A549 (cell line): ENCODE results near the gene COL12A1. TPM values are rescaled to one million over a fixed set of nuclear protein-coding genes. Genes with fewer than 3 reads are reported as not detected.

Experiments used
- ATAC-seq, 2 experiments: fragments of 200-7000 bp in 1 of 2; fragments of >200 bp in 1 of 2; cut with Nextera tagmentation in 1 of 2; cut with Tn5 transposase in 1 of 2; 3 replicates each; pipeline versions ENCODE4 v1.8.0 to v1.9.1; 2018 to 2020; ENCODE audit warnings: mild to moderate bottlenecking in 1 of 2, moderate library complexity in 1 of 2
- CTCF ChIA-PET: fragments of 300-600 bp; sonication (Branson Sonifier 250); formaldehyde crosslinking; extraction: SDS; loops from one replicate; lab custom pipeline; 2021; ENCODE audit warnings: antibody characterized with exemption, inconsistent platforms; lab: Yijun Ruan, JAX
- POLR2A ChIA-PET: fragments of 350-600 bp; formaldehyde crosslinking; extraction: SDS; loops from one replicate; lab custom pipeline; 2021; ENCODE audit warnings: antibody characterized with exemption, inconsistent platforms; lab: Yijun Ruan, JAX
- DNase-seq, 2 experiments: peaks; one replicate each; pipeline versions ENCODE4 v3.0.0 to v3.0.0-alpha.2; 2011 to 2016; ENCODE audit warnings: low read depth in 1 of 2, low spot score in 1 of 2
- FAIRE-seq: peaks from 2 replicates; lab custom pipeline; 2011; peaks lifted over from hg19 to GRCh38; lab: Jason Lieb, UNC
- H3K27ac ChIP-seq, 2 experiments: fragments of >200 bp; sonication (Bioruptor Twin); formaldehyde crosslinking; 3 replicates each; pipeline ENCODE4 v1.5.1; 2016 to 2017
- H3K4me1 ChIP-seq: fragments of >200 bp; sonication (Bioruptor Twin); formaldehyde crosslinking; 3 replicates; pipeline ENCODE4 v1.6.1; 2016
- H3K4me2 ChIP-seq: fragments of >200 bp; sonication (Bioruptor Twin); formaldehyde crosslinking; 3 replicates; pipeline ENCODE4 v1.6.1; 2016
- H3K4me3 ChIP-seq: fragments of >200 bp; sonication (Bioruptor Twin); formaldehyde crosslinking; 3 replicates; pipeline ENCODE4 v1.5.1; 2016
- H3K9me3 ChIP-seq: fragments of >200 bp; sonication (Bioruptor Twin); formaldehyde crosslinking; 3 replicates; pipeline ENCODE4 v1.6.1; 2016
- BHLHE40 ChIP-seq: IDR thresholded peaks from 2 replicates; pipeline ENCODE4 v1.6.1; 2012; ENCODE audit warnings: low read depth, low read length, inconsistent platforms
- CBX2 ChIP-seq: fragments of 200-600 bp; sonication (generic); IDR thresholded peaks from 2 replicates; pipeline ENCODE4 v1.6.1; 2016; ENCODE audit warnings: low read depth, mild to moderate bottlenecking, borderline replicate concordance
- CHD2 ChIP-seq: fragments of 150-350 bp; IDR thresholded peaks from 2 replicates; pipeline ENCODE4 v1.6.1; 2014; ENCODE audit warnings: low read length; ENCODE audit not compliant: partially characterized antibody
- CHD4 ChIP-seq: fragments of 200-600 bp; sonication (generic); IDR thresholded peaks from 2 replicates; pipeline ENCODE4 v1.6.1; 2016; ENCODE audit warnings: antibody characterized with exemption, mild to moderate bottlenecking, borderline replicate concordance
- EHF ChIP-seq: fragments of 250-450 bp; sonication (Bioruptor Pico); IDR thresholded peaks from 2 replicates; pipeline ENCODE4 v1.5.0; 2020; ENCODE audit warnings: mild to moderate bottlenecking
- EHMT2 ChIP-seq: fragments of 200-600 bp; sonication (generic); IDR thresholded peaks from 2 replicates; pipeline ENCODE4 v1.6.1; 2016; ENCODE audit warnings: antibody characterized with exemption, low read depth, mild to moderate bottlenecking, moderate library complexity
- EP300 ChIP-seq, 2 experiments: fragments of >200 bp; sonication (Bioruptor Twin); formaldehyde crosslinking; IDR thresholded peaks; 2 replicates in 1 of 2; 3 replicates in 1 of 2; pipeline ENCODE4 v1.6.1; 2016 to 2017
- ESRRA ChIP-seq: fragments of 150-350 bp; IDR thresholded peaks from 2 replicates; pipeline ENCODE4 v1.6.1; 2014; ENCODE audit warnings: mild to moderate bottlenecking, low read length, borderline replicate concordance
- FOSB ChIP-seq: fragments of 250-450 bp; sonication (Bioruptor Pico); IDR thresholded peaks from 2 replicates; pipeline ENCODE4 v1.5.0; 2020; ENCODE audit warnings: mild to moderate bottlenecking, moderate library complexity
- GATA3 ChIP-seq: IDR thresholded peaks from 2 replicates; pipeline ENCODE4 v1.6.1; 2012; ENCODE audit warnings: borderline replicate concordance
- HEYL ChIP-seq: fragments of 250-450 bp; sonication (Bioruptor Pico); IDR thresholded peaks from 2 replicates; pipeline ENCODE4 v1.8.0; 2021; ENCODE audit warnings: mild to moderate bottlenecking, moderate library complexity
- HOXA7 ChIP-seq: fragments of 250-450 bp; sonication (Bioruptor Pico); IDR thresholded peaks from 2 replicates; pipeline ENCODE4 v1.5.0; 2020; ENCODE audit warnings: mild to moderate bottlenecking, moderate library complexity
- HOXB13 ChIP-seq: fragments of 250-450 bp; sonication (Bioruptor Pico); IDR thresholded peaks from 2 replicates; pipeline ENCODE4 v1.5.0; 2020; ENCODE audit warnings: low read depth, mild to moderate bottlenecking, moderate library complexity
- JUN ChIP-seq, 2 experiments: fragments of >200 bp; sonication (Bioruptor Twin); formaldehyde crosslinking; IDR thresholded peaks; 2 replicates in 1 of 2; 3 replicates in 1 of 2; pipeline ENCODE4 v1.6.1; 2016 to 2017
- JUNB ChIP-seq: fragments of >200 bp; sonication (Bioruptor Twin); formaldehyde crosslinking; IDR thresholded peaks from 2 replicates; pipeline ENCODE4 v1.6.1; 2016
- MAFK ChIP-seq: fragments of 450-650 bp; IDR thresholded peaks from 2 replicates; pipeline ENCODE4 v1.6.1; 2014; ENCODE audit not compliant: partially characterized antibody
- MYC ChIP-seq: IDR thresholded peaks from 2 replicates; pipeline ENCODE4 v1.6.1; 2012; ENCODE audit warnings: mild to moderate bottlenecking, inconsistent platforms, low read length, improper control_type of control experiment, borderline replicate concordance
- NPAS2 ChIP-seq: fragments of 250-450 bp; sonication (Bioruptor Pico); IDR thresholded peaks from 2 replicates; pipeline ENCODE4 v1.8.0; 2022; ENCODE audit warnings: mild to moderate bottlenecking, moderate library complexity, borderline replicate concordance
- NR3C1 ChIP-seq: fragments of >200 bp; sonication (Bioruptor Twin); formaldehyde crosslinking; IDR thresholded peaks from 3 replicates; pipeline ENCODE4 v1.6.1; 2017
- PHF8 ChIP-seq: fragments of 200-600 bp; sonication (generic); IDR thresholded peaks from 2 replicates; pipeline ENCODE4 v1.6.1; 2016; ENCODE audit warnings: low read depth, mild to moderate bottlenecking, antibody characterized with exemption, moderate library complexity, borderline replicate concordance
- POLR2AphosphoS2 ChIP-seq: conservative IDR thresholded peaks from 2 replicates; pipeline ENCODE4 v1.6.1; 2012; ENCODE audit warnings: low read length, improper control_type of control experiment, inconsistent platforms
- SMC3 ChIP-seq: fragments of >200 bp; sonication (Bioruptor Twin); formaldehyde crosslinking; IDR thresholded peaks from 3 replicates; pipeline ENCODE4 v1.6.1; 2018; ENCODE audit warnings: inconsistent platforms
- TFCP2L1 ChIP-seq: fragments of 250-450 bp; sonication (Bioruptor Pico); IDR thresholded peaks from 2 replicates; pipeline ENCODE4 v1.5.0; 2021; ENCODE audit warnings: mild to moderate bottlenecking
- TP53 ChIP-seq: fragments of 250-450 bp; sonication (Bioruptor Pico); IDR thresholded peaks from 2 replicates; pipeline ENCODE4 v1.5.0; 2021; ENCODE audit warnings: mild to moderate bottlenecking, moderate library complexity
- ZFP36 ChIP-seq: fragments of 450-650 bp; IDR thresholded peaks from 2 replicates; pipeline ENCODE4 v1.6.1; 2014; ENCODE audit warnings: borderline replicate concordance; ENCODE audit not compliant: partially characterized antibody
- ZSCAN20 ChIP-seq: fragments of 250-450 bp; sonication (Bioruptor Pico); IDR thresholded peaks from 2 replicates; pipeline ENCODE4 v1.8.0; 2022; ENCODE audit warnings: mild to moderate bottlenecking, moderate library complexity
- WGBS: methylation state at CpG from one replicate; pipeline ENCODE4 v1.1.6; 2017; ENCODE audit errors: missing lambda C conversion rate; 5-methylcytosine and 5-hydroxymethylcytosine counted together
- polyA plus RNA-seq, 4 experiments: library from polyadenylated mRNA; depleted of rRNA in 3 of 4; stranded (reverse); fragments of >200 nt; fragmentation: RNase III in 1 of 4; extraction: RNeasy Plus Mini Kit Qiagen cat#74134 plus additional on column Dnase treatment in 1 of 4; gene quantifications; 2 replicates in 3 of 4; 3 replicates in 1 of 4; pipeline ENCODE4 v1.2.3, GENCODE V29; 2011 to 2017
- TF ChIP-seq, protein P1 (sequence below): fragments of 150-350 bp; IDR thresholded peaks from 2 replicates; pipeline ENCODE4 v1.6.1; 2014; ENCODE audit warnings: low read depth, mild to moderate bottlenecking, low read length
- TF ChIP-seq, protein P2 (sequence below): IDR thresholded peaks from 2 replicates; pipeline ENCODE4 v1.6.1; 2012
- TF ChIP-seq, protein P3 (sequence below): fragments of 200-600 bp; sonication (generic); IDR thresholded peaks from 2 replicates; pipeline ENCODE4 v1.6.1; 2016; ENCODE audit warnings: antibody characterized with exemption, mild to moderate bottlenecking, moderate library complexity
- TF ChIP-seq, protein P4 (sequence below): fragments of 250-450 bp; sonication (Bioruptor Pico); IDR thresholded peaks from 2 replicates; pipeline ENCODE4 v1.5.0; 2020; ENCODE audit warnings: low read depth, mild to moderate bottlenecking, moderate library complexity
- TF ChIP-seq, protein P5 (sequence below): IDR thresholded peaks from 2 replicates; pipeline ENCODE4 v1.6.1; 2012; ENCODE audit warnings: low read depth, borderline replicate concordance

The COL12A1 gene
- polyA plus RNA-seq, 2 of the 4 experiments (the other 2 are of a cell fraction) = 6.3 to 11.2 TPM

DNA sequence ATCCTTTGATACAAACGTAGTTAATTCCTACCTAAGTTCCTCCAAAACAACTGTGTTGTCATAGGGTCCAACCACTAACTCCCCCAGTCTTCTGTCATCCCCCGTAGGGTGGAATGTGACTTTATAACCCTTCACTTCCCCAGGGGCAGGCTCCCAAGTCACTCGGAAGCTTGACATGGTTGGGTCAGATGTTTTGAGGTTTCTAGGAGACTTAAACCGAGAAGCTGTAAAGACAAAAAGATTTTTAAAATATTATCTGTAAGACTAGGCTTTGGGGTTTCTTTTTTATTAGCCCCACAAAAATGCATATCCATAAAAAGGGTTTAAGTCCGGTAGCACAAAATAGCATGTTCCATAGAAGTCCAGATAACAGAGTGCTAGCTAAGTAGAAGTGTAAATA, 50.2 kb downstream of the COL12A1 start:
- POLR2A ChIA-PET = no interaction called here
- CTCF ChIA-PET = interaction anchor here (0.6 kb wide), 1 partner anchor 44 kb away, joined by 3 read pairs; no protein-coding TSS in a partner anchor
- Histone ChIP-seq H3K4me2 (no peak overlapping the region), H3K9me3 (no peaks in the 10 kb centered on the region), H3K4me1 (no peaks in the 10 kb centered on the region), H3K27ac (no peak overlapping the region)
- DNase-seq (no peak), ATAC-seq (no peak)
- WGBS = 59% methylated on average over 5 of the region's 5 CpGs
- TF ChIP-seq GATA3 = no peak
- TF ChIP-seq, protein P1, sequence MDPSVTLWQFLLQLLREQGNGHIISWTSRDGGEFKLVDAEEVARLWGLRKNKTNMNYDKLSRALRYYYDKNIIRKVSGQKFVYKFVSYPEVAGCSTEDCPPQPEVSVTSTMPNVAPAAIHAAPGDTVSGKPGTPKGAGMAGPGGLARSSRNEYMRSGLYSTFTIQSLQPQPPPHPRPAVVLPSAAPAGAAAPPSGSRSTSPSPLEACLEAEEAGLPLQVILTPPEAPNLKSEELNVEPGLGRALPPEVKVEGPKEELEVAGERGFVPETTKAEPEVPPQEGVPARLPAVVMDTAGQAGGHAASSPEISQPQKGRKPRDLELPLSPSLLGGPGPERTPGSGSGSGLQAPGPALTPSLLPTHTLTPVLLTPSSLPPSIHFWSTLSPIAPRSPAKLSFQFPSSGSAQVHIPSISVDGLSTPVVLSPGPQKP = no peak
- TF ChIP-seq EHMT2 = no peak
- TF ChIP-seq, protein P2, sequence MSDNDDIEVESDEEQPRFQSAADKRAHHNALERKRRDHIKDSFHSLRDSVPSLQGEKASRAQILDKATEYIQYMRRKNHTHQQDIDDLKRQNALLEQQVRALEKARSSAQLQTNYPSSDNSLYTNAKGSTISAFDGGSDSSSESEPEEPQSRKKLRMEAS = no peak
- TF ChIP-seq, protein P3, sequence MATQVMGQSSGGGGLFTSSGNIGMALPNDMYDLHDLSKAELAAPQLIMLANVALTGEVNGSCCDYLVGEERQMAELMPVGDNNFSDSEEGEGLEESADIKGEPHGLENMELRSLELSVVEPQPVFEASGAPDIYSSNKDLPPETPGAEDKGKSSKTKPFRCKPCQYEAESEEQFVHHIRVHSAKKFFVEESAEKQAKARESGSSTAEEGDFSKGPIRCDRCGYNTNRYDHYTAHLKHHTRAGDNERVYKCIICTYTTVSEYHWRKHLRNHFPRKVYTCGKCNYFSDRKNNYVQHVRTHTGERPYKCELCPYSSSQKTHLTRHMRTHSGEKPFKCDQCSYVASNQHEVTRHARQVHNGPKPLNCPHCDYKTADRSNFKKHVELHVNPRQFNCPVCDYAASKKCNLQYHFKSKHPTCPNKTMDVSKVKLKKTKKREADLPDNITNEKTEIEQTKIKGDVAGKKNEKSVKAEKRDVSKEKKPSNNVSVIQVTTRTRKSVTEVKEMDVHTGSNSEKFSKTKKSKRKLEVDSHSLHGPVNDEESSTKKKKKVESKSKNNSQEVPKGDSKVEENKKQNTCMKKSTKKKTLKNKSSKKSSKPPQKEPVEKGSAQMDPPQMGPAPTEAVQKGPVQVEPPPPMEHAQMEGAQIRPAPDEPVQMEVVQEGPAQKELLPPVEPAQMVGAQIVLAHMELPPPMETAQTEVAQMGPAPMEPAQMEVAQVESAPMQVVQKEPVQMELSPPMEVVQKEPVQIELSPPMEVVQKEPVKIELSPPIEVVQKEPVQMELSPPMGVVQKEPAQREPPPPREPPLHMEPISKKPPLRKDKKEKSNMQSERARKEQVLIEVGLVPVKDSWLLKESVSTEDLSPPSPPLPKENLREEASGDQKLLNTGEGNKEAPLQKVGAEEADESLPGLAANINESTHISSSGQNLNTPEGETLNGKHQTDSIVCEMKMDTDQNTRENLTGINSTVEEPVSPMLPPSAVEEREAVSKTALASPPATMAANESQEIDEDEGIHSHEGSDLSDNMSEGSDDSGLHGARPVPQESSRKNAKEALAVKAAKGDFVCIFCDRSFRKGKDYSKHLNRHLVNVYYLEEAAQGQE = no peak
- no peak for TF ChIP-seq ESRRA
- no peak for TF ChIP-seq ZSCAN20 (CRISPR knock-in tag)
- TF ChIP-seq JUN (IDR thresholded peaks at IDR 0.05) = no peak
- no peak for TF ChIP-seq CBX2
- no peak for TF ChIP-seq MAFK
- TF ChIP-seq FOSB (CRISPR knock-in tag) = no peak
- no peak for TF ChIP-seq TFCP2L1 (CRISPR knock-in tag)
- no peak for TF ChIP-seq BHLHE40
- TF ChIP-seq NR3C1 = no peak
- no peak for TF ChIP-seq EP300 (IDR thresholded peaks at IDR 0.05)
- no peak for TF ChIP-seq SMC3
- TF ChIP-seq, all 56 proteins: peak for 0
- FAIRE-seq = no peak
- H3K4me3 ChIP-seq = no peak overlapping the region

GRCh38 chr6:75154973-75155372, 50.9 kb downstream of the COL12A1 start:
- FAIRE-seq (no peak), DNase-seq (no peak)
- CTCF ChIA-PET = interaction anchor here (0.6 kb wide), 1 partner anchor 43 kb away, joined by 3 read pairs; no protein-coding TSS in a partner anchor

More at GRCh38 chr6:75154973-75155372, 50.9 kb downstream of the COL12A1 start:
- TF ChIP-seq SMC3 = no peak
- no peak for TF ChIP-seq CHD2
- no peak for TF ChIP-seq MAFK
- no peak for TF ChIP-seq ZFP36
- TF ChIP-seq CHD4 = no peak
- TF ChIP-seq TP53 (CRISPR knock-in tag) = no peak
- no peak for TF ChIP-seq ZSCAN20 (CRISPR knock-in tag)
- no peak for TF ChIP-seq HOXB13 (CRISPR knock-in tag)
- no peak for TF ChIP-seq BHLHE40
- TF ChIP-seq, protein P4, sequence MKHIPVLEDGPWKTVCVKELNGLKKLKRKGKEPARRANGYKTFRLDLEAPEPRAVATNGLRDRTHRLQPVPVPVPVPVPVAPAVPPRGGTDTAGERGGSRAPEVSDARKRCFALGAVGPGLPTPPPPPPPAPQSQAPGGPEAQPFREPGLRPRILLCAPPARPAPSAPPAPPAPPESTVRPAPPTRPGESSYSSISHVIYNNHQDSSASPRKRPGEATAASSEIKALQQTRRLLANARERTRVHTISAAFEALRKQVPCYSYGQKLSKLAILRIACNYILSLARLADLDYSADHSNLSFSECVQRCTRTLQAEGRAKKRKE (CRISPR knock-in tag) = no peak
- TF ChIP-seq EHF (CRISPR knock-in tag) = no peak
- no peak for TF ChIP-seq EP300 (IDR thresholded peaks at IDR 0.05)
- no peak for TF ChIP-seq PHF8
- TF ChIP-seq POLR2AphosphoS2 = no peak
- TF ChIP-seq MYC = no peak
- TF ChIP-seq, protein P5, sequence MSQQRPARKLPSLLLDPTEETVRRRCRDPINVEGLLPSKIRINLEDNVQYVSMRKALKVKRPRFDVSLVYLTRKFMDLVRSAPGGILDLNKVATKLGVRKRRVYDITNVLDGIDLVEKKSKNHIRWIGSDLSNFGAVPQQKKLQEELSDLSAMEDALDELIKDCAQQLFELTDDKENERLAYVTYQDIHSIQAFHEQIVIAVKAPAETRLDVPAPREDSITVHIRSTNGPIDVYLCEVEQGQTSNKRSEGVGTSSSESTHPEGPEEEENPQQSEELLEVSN = no peak
- no peak for TF ChIP-seq NPAS2
- TF ChIP-seq JUNB = no peak
- no peak for TF ChIP-seq HEYL
- no peak for TF ChIP-seq HOXA7
- ATAC-seq = no peak
- POLR2A ChIA-PET = no interaction called here
- 69% methylated on average over 1 of the region's 1 CpG for WGBS
- H3K4me3 ChIP-seq = no peak overlapping the region
- H3K4me1 ChIP-seq = no peaks in the 10 kb centered on the region
- no peak overlapping the region for H3K27ac ChIP-seq
- H3K9me3 ChIP-seq = no peaks in the 10 kb centered on the region
- no peak overlapping the region for H3K4me2 ChIP-seq
